Measurements from ENCODE around the gene PRPH.
A peak's percentile ranks its signal among the peaks of the same experiment; 100 is the strongest.
"Not testable (repeated sequence)": the region's sequence is repeated elsewhere in the genome, so short reads cannot be mapped to it uniquely, and the experiment has no call there.

PRPH gene

DNA sequence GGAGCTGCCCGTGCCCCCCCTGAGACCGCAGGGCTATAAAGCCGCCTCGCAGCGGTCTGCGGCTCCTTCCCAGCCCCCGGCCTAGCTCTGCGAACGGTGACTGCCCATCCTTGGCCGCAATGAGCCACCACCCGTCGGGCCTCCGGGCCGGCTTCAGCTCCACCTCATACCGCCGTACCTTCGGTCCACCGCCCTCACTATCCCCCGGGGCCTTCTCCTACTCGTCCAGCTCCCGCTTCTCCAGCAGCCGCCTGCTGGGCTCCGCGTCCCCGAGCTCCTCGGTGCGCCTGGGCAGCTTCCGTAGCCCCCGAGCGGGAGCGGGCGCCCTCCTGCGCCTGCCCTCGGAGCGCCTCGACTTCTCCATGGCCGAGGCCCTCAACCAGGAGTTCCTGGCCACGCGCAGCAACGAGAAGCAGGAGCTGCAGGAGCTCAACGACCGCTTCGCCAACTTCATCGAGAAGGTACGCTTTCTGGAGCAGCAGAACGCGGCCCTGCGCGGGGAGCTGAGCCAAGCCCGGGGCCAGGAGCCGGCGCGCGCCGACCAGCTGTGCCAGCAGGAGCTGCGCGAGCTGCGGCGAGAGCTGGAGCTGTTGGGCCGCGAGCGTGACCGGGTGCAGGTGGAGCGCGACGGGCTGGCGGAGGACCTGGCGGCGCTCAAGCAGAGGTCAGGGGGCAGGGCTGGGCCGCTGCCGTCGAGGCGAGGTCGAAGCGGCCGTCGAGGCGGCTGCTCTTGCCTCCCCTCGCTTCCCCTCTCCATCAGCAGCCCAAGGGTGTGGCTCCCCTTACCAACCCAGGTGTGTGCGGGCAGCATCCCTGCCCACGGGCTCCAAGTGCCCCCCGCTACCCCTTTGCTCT lies at the start of gene PRPH:
TSS of gene PRPH (plus strand) at position 66 of the 855 bp plus-strand sequence. CDS start at position 120, 54 bp downstream.
- DNase-seq (ENCODE audit: low spot score) = no peak

DNA sequence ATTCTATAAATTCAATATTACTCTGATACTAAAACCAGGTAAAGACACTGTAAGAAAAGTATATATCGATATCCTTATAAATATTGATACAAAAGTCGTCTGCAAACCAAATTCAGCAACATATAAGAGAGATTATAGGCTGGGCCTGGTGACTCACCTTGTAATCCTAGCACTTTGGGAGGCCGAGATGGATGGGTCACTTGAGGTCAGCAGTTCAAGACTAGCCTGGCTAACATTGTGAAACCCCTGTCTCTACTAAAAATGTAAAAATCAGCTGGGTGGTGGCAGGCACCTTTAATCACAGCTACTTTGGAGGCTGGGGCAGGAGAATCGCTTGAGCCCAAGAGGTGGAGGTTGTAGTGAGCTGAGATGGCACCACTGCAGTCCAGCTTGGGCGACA lies 43.6 kb upstream of the PRPH start:
- no peak for DNase-seq (ENCODE audit: low spot score)

DNA sequence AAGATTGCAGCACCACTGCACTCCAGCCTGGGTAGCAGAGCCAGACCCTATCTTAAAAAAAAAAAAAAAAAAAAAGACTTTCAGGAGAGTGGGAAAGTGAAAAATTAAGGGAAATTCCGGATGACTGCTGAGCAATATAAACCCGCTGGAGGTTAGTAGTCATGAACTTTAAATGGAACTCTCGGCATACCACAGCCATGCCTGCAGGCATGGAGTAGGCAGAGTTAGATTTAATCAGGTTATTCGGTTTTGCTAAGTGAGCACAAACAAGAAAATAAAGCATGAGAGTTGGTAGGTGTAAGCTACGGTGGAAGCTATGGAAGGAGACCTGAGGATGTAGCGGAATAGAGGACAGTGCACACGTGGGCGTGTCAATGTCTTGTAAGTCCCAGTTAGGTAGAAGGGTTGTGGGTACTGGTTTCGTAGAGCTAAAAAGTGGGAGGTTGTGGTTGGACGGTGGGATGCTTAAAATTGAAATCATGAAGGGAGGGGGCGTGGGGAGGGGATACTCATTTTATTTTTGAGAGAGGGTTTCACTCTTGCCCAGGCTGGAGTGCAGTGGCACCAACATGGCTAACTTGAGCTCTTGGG lies 41.8 kb upstream of the PRPH start:
- no peak for DNase-seq (ENCODE audit: low spot score)

DNA sequence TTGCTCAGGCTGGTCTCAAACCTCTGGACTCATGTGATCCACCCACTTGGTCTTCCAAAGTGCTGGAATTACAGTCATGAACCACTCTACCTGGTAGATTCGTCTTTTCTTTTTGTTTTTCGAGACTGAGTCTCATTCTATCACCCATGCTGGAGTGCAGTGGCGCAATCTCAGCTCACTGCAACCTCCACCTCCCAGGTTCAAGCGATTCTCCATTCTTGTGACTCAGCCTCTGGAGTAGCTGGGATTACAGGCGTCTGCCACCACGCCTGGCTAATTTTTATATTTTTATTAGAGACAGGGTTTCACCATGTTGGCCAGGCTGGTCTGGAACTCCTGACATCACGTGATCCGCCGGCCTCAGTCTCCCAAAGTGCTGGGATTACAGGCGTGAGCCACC lies 39.5 kb upstream of the PRPH start:
- DNase-seq (ENCODE audit: low spot score) = not testable (repeated sequence)

DNA sequence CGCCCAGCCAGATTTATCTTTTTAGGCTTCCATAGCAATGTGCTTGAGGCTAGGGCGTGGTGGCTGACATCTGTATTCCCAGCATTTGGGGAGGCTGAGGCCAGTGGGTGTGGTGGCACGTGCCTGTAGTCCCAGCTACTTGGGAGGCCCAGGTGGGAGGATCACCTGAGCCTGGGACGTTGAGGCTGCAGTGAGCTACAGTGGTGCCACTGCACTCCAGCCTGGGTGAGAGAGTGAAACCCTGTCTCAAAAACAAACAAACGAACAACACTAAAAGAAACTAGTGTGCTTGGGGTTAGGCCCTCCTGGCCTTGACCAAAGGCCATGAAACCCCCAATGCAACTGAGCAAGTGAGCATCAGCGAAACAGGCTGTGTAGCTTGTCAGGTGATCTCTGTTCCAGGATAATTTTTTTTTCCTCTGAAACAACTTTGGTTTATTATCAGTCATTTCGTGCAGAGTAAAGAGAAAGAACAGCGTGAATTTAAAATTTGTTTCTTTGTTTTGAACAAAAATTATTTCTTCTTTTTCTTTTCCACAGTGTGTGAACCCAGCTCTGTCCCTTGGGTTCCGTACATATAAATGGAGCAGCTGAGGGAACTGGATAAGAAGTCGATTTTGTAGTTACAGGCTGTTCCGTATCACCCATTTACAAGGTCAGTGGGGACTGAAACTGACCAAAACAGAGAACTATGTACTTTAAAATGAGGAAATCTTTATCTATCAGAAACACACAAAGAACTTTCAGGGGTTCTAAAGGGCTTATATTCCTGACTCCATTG lies 38.9 kb upstream of the PRPH start:
- no peak for DNase-seq (ENCODE audit: low spot score)

DNA sequence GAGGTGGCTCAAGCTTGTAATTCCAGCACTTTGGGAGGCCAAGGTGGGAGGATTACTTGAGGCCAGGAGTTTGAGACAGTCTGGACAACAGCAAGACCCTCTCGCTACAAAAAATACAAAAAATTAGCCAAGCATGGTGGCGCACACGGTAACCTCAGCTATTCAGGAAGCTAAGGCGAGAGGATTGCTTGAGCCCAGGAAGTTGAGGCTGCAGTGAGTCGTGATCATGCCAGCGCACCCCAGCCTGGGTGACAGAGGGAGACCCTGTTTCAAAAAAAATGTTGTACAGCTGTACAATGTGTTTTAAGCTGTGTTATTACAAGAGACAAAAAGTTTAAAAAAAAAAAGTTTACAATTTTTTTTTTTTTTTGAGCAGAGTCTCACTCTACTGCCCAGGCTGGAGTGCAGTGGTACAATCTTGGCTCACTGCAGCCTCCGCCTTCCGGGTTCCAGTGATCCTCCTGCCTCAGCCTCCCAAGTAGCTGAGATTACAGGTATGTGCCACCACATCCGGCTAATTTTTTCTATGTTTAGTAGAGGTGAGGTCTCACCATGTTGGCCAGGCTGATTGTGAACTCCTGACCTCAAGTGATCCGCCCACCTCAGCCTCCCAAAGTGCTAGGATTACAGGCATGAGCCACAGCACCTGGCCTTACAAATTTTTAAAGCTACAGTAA lies 37.3 kb upstream of the PRPH start:
- DNase-seq (ENCODE audit: low spot score) = not testable (repeated sequence)

DNA sequence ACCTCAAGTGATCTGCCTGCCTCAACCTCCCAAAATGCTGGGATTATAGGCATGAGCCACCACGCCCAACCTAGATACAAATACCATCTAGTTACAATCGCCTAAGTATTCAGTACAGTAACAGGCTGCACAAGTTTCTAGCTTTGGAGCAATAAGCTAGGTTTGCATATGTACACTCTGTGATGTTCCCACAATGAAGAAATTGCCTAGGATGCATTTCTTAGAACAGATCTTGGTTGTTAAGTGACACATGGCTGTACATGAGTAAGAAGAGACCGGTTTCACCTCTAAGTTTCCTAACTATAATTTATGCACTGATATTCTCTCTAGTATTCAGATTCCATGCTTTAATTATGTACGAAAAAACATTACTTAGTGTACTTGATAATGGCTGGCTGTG lies 35.5 kb upstream of the PRPH start:
- DNase-seq (ENCODE audit: low spot score) = no peak

DNA sequence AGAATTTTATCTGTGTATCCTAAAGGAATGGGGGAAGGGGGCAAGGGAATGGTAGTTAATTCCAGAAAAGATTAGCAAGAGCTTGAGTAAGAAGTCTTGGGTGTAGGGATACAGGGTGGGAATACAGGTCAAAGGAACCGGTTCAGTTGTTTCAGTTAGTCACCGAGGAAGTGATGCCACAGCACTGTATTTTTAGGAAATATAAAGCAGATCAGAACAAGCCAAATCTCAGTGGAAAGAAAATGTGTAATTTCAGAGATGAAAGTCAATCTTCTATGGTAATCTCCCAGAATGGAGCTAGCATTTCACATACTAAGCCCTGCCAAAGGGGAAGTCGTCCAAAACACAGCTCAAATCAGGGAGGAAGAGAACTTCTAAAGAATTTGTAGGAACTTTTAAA lies 34.8 kb upstream of the PRPH start:
- peak; percentile 38 for DNase-seq (ENCODE audit: low spot score)

DNA sequence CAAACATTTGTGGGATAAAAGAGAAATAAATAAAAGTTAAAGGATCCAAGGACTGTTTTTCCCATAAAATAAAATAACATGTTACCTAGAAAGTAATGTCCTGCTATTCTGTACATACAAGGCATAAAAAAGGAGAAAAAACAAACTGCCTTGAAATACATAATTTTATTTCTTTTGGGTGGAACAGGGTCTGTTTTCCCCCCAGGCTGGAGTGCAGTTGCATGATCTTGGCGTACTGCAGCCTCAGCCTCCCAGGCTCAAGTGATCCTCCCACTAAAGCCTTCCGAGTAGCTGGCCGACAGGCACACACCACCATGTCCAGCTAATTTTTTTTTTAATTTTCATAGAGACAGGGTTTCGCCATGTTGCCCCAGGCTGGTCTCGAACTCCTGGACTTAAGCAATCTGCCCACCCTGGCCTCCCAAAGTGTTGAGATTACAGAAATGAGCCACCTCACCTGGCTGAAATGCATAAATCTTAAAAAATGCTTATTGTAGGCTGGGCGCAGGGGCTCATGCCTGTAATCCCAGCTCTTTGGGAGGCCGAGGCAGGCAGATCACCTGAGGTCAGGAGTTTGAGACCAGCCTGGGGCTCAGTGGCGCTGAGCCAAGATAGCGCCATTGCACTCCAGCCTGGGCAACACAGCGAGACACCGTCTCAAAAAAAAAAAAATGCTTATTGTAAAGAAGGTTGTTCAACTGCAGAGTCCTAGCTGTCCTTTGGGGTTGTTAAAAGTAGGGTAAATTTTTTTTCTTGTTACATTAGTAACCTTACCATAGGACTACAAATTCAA lies 34.2 kb upstream of the PRPH start:
- DNase-seq (ENCODE audit: low spot score) = no peak

DNA sequence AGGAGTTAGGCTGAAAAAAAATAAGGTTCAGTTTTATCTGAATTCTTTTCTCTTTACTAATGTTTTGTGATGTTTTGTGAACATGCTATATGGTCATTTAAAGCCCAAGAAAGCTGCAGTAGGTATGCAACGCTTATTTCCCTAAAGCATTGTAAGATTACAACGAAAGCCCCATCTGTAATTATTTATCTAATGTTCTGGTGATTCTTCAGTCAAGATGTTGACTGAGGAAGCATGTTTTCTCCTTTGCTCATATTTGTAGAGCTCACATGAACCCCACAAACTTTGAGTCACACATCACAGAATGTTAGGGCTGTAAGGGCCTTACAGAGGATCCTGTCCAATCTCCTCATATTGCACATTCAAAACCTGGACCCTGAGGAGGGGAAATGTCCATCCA lies 33.2 kb upstream of the PRPH start:
- DNase-seq (ENCODE audit: low spot score) = no peak

DNA sequence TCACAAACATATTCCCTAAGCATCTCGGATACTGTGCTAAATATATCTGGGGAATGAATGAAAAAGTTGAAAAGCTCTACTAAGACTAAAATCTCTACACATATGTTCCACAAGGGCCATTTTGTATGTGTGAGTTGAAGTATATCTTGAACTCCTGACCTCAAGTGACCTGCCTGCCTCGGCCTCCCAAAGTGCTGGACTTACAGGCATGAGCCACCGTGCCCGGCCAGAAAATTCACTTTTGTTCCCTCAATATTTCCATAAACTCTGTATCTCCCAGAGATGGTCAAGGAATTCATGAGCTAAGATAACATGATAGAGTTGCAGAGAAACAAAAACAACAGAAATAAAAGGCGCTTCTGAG lies 31.6 kb upstream of the PRPH start:
- no peak for DNase-seq (ENCODE audit: low spot score)

DNA sequence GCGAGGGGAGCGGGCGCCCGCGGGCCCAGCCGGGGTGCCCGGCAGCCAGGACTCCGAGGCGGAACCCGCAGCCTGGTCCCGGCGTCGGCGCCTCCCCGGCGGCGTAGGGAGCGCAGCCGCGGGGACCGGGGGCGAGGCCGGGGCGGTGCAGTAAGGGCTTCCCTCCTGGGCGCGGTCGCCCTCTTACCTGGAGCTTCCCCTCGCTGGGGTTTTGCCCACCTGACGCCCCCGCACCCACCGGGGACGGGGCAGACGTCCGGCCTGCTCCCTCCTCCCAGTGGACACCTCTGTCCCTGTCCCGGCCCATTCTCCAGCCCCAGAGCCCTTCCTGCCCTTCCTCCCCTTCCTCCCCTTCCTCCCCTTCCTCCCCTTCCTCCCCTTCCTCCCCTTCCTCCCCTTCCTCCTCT lies 30.5 kb upstream of the PRPH start:
- DNase-seq (ENCODE audit: low spot score) = no peak

DNA sequence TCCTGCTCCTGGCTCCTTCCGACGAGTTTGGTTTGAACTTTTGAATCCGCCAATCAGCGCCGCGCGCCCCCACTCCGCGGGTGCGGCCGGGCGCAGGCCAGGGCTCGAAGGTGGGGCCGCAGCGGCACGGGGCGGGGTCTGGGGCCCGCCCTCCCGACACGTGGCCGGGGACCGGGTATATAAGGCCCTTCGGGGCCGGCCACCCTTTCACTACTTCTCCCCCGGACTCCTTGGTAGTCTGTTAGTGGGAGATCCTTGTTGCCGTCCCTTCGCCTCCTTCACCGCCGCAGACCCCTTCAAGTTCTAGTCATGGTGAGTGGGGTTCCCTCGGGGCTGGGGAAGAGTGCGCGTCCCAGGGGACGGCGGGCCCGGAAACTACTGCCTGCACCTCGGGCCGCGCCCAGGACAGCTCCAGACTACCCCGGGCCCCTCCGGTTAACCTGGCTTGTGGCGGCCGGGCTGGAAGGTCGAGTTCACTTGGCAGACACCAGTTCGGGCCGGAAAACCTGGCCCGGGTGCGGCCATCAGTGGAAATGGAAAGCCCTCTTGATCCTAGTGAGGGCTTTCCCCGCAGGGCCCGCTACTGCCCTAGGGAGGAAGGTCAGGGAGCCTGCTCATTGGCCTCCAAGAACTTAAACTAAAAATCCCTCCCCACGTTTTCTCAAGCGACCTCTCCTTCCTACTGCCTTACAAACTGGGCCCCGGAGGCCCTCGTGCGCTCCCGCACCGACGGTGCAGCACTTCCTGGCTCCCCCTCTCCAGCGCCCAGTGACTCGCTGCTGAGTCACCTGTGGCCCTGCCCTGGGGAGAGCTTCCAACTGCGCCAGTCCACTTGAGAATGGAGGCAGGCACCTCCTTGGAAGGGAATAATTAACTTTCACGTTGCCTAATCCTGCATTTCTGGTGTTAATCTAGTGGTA lies 29.8 kb upstream of the PRPH start, which contains the start of gene TUBA1C:
TSS of gene TUBA1C (plus strand) at position 210 of the 920 bp plus-strand sequence. CDS start at position 310, 100 bp downstream.
- peak; percentile 96 for DNase-seq (ENCODE audit: low spot score)

DNA sequence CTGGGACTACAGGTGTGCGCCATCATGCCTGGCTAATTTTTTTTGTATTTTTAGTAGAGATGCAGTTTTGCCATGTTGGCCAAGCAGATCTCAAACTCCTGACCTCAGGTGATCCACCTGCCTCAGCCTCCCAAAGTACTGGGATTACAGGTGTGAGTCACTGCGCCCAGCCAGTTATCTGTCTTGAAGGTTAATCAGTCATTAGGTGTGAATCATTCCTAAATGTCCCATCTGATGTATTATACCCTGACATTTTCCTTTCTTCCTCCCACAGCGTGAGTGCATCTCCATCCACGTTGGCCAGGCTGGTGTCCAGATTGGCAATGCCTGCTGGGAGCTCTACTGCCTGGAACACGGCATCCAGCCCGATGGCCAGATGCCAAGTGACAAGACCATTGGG lies 25.8 kb upstream of the PRPH start:
- not testable (repeated sequence) for DNase-seq (ENCODE audit: low spot score)

DNA sequence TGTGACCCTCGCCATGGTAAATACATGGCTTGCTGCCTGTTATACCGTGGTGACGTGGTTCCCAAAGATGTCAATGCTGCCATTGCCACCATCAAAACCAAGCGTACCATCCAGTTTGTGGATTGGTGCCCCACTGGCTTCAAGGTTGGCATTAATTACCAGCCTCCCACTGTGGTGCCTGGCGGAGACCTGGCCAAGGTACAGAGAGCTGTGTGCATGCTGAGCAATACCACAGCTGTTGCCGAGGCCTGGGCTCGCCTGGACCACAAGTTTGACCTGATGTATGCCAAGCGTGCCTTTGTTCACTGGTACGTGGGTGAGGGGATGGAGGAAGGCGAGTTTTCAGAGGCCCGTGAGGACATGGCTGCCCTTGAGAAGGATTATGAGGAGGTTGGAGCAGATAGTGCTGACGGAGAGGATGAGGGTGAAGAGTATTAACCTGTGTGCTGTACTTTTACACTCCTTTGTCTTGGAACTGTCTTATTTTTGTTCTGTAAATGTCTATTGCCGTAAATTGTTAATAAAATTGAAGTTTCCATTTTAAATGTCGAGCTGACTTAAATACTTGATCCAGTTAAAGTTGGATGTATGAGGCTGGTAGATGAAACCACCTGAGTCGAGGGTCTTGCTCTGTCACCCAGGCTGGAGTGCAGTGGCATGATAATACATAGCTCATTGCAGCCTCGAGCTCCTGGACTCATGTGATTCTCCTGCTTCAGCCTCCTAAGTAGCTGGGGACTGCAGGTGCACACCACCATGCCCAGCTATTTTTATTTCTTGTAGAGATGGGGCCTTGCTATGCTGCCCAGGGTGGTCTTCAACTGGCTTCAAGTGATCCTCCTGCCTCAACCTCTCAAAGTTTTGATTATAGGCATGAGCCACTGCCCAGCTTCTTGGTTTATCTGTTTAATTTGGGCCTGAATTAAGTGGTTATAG lies 21.9 kb upstream of the PRPH start:
- no peak for DNase-seq (ENCODE audit: low spot score)

DNA sequence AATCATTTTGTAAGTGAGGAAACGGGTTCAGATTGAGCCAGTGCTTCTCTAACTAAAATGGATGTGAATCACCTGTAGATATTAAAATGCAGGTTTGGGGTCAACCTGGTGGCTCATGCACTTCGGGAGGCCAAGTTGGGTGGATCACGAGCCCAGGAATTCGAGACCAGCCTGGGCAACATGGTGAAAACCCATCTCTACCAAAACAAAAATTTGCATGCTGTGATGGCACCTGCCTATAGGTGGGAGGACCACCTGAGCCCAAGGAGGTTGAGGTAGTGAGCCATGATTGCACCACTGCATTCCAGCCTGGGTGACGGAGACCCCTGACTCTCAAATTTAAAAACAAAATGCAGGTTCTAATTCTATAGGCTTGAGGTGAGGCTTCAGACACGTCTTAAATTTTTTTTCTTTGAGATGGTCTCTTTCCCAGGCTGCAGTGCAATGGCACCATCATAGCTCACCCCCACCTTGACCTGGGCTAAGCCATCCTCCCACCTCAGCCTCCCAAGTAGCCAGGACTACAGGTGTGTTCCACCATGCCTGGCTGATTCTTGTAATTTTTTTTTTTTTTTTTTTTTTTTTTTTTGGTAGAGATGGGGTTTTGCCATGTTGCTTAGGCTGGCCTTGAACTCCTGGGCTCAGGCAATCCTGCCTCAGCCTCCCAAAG lies 21.1 kb upstream of the PRPH start:
- no peak for DNase-seq (ENCODE audit: low spot score)

DNA sequence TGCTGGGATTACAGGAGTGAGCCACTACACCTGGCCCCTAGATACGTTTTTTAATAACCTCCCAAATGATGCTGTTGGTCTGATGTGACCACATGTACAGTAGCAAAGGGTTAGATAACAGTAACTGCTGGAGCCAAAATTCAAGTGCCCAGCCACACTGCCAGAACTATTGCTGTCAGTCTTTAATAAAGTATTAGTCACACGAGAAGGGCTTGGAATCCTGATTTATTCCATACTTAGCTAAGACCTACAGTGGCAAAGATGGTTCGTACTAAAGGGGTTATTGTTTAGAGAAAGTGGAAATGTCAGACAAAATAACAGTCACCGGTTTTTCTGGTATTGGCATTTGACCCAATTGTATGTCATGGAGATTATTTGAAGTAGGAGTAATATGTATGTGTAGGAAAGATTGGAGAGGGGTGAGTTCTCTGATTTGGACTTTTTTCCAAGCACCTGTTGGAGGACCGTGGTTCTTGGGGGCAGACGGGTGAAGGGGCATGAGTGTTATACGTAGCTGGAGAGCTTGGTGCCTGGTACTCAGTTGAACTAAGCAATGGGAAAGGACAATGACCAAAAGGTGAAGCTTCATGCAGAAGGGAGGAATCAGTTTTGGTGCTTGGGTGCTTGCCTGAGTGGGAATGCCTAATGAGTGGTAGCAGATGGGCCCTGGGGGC lies 20.4 kb upstream of the PRPH start:
- peak; percentile 57 for DNase-seq (ENCODE audit: low spot score)

Measured in RKO (cell line).